HTR-8/SVneo (cell line): ENCODE data around the gene FLYWCH1.
"Not testable (repeated sequence)": the region's sequence is repeated elsewhere in the genome, so short reads cannot be mapped to it uniquely, and the experiment has no call there.

ENCODE experiments used
- DNase-seq: peaks from one replicate; pipeline ENCODE4 v3.0.0; 2011; ENCODE audit warnings: low spot score, mixed read lengths; ENCODE audit not compliant: insufficient read length
- FAIRE-seq: peaks from 2 replicates; lab custom pipeline; 2011; peaks lifted over from hg19 to GRCh38; lab: Jason Lieb, UNC

Gene FLYWCH1

DNA sequence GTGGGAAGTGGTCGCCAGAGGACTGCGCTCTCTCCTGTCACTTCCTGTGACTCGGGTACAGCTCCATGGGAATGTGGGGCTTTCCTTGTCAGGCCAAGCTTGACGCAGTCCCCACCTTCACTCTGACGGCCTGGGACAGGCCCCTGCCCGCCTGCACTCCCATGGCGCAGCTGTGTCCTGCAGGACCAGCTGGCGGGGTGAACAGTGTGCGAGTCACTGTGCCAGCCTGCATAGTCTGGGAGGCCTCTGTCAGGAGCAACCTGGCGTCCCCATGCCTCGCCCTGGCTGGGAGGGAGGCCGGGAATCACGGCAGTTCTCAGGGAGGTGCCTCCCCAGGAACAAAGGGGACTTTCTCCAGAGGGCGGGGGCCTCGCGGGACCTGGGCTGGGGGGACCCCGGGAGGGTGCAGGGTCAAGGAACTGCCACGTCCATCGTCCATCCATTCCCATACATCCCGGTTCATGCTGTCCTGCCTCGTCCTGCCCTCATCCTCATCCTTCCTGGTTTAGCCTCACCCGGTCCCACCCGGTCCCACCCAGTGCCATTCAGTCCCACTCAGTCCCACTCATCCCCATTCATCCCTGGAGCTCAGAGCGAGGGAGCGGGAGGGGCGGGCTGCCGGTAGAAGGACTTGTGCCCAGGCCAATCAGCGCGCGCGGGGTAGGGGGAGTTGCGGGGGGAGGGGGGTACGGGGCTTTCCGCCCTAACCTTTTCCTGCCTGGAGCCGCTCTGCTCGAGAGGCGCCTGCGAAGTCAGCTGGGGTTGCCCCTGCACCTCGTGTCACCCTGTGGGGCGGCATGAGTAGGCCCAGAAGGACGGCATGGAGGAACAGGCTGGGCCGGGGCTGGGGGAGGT, 13.4 kb downstream of the FLYWCH1 start:
- FAIRE-seq (no peak), DNase-seq (no peak)

DNA sequence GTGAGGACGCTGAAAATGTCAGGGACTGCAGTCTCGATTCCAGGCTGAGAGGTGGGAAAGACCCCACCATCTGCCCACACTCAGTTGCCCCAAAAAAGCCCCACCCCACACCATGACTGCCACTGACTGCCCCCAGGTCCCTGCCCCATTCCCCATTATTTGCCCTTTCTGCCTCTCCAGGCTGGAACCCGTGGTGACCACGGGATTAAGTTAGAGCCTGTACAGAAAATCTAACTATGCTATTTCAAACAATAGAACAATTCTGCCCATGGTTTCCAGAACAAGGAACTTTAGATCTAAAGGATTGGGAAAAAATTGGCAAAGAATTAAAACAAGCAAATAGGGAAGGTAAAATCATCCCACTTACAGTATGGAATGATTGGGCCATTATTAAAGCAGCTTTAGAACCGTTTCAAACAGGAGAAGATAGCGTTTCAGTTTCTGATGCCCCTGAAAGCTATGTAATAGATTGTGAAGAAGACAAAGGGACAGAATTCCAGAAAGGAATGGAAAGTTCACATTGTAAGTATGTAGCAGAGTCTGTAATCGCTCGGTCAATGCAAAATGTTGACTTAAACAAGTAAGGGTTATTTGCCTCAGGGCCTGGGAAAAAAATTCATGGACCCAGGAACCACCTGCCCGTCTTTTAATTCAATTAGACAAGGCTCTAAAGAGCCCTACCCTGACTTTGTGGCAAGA, 14.4 kb downstream of the FLYWCH1 start:
- DNase-seq (no peak), FAIRE-seq (no peak)

DNA sequence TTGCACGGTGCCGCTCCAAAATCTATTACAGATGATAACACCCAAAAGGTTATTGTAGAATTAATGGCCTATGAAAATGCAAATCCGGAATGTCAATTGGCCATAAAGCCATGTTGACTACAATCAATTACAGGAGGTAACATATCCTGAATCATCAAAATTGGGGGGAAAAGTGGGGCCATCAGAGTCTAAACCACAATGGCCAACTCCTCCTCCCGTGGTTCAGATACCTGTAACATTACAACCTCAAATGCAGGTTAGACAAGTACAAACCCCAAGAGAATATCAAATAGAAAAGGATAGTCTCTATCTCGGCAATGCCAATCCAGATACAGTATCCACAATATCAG, 14.9 kb downstream of the FLYWCH1 start:
- FAIRE-seq, result no peak

DNA sequence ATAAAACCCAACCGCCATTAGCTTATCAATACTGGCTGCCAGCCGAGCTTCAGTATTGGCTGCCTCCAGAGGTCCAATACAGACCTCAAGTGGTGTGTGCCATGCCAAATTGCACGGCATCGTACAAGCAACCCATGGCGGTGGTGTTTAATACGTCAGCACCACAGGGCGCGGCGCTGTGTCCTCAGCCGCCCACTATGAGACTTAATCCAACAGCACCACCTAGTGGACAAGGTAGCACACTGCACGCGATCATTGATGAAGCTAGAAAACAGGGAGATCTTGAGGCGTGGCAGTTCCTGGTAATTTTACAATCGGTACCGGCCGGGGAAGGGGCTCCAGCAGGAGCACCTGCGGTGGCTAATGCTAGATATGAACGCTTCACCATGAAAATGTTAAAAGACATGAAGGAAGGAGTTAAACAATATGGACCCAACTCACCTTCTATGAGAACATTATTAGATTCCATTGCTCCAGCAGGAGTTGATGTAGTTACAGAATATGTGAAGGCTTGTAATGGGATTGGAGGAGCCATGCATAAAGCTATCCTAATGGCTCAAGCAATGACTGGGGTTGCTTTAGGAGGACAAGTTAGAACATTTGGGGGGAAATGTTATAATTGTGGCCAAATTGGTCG, 15.4 kb downstream of the FLYWCH1 start:
- FAIRE-seq, result peak; percentile 96

More for the DNA sequence above, 14.9 kb downstream of the FLYWCH1 start:
- no peak for DNase-seq

DNA sequence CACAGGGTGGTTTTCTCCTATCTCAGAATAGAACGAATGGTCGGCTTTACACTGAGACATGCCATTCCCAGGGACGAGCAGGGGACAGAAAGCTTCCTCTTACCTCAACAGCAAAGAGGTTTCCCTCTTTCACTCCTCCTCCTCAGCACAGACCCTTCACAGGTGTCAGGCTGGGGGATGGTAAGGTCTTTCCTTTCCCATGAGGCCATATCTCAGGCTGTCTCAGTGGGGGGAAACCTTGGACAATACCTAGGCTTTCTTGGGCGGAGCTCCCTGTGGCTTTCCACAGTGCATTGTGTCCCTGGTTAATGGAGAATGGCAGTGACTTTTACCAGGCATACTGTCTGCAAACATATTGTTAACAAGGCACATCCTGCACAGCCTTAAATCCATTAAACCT, 16.4 kb downstream of the FLYWCH1 start:
- DNase-seq, FAIRE-seq: not testable (repeated sequence)

More for the DNA sequence above, 15.4 kb downstream of the FLYWCH1 start:
- DNase-seq, result peak; percentile 75

DNA sequence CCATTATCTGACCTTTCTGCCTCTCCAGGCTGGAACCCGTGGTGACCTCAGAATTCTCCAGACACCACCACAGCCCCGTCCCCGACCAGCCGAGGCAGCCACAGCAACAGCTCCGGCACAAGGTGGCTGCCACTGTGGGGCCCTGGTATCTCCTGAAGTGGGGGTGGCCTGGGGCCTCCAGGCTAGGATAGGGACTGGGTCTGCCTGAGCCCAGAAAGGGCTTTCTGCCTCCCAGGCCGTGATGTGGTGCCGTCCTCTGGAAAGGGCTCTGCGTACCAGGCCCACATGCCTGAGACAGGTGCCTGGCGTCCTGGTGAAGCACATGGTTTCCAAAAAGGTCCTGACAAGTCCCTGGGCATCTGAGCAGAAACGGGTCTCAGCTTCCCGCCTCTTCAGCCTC, 17.1 kb downstream of the FLYWCH1 start:
- FAIRE-seq (no peak), DNase-seq (no peak)

DNA sequence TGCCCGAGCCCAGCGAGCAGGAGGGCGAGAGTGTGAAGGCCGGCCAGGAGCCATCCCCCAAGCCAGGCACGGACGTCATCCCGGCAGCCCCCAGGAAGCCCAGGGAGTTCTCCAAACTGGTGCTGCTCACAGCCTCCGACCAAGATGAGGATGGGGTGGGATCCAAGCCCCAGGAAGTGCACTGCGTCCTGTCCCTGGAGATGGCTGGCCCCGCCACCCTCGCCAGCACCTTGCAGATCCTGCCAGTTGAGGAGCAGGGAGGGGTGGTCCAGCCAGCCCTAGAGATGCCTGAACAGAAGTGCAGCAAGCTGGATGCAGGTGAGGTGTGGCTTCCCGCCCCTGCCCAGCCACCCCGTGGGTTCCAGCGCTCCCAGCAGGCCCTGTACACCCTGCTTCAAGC, 18.0 kb downstream of the FLYWCH1 start:
- FAIRE-seq (no peak), DNase-seq (no peak)

DNA sequence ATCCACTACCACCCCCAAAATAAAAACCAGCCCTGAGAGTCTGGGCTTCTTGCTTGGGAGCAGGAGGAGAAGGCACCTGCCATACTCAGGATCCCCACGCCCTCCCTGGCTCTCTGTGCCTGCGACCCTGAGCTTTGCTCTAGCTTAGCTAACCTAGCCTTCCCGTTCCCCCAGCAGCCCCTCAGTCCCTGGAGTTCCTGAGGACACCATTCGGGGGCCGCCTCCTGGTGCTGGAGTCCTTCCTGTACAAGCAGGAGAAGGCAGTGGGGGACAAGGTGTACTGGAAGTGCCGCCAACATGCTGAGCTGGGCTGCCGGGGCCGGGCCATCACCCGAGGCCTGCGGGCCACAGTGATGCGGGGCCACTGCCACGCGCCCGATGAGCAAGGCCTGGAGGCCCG, 18.5 kb downstream of the FLYWCH1 start:
- FAIRE-seq, result no peak

DNA sequence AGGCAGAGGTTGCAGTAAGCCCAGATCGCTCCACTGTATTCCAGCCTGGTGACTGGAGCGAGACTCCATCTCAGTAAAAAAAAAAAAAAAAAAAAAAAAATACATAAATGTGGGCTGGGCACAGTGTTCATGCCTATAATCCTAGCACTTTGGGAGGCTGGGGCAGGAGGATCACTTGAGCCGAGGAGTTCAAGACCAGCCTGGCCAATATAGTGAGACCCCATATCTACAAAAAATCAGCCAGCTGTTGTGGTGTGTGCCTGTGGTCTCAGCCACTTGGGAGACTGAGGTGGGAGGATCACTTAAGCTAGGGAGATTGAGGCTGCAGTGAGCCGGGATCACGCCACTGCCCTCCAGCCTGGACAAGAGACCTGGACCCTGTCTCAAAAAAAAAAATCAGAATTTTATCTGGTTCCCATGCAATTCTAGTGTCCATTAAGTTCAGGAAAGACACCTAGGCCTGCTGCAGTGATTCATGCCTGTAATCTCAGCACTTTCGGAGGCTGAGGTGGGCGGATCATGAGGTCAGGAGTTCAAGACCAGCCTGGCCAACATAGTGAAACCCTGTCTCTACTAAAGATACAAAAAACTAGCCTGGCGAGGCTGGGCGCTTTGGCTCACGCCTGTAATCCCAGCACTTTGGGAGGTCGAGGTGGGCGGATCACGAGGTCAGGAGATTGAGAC, 19.6 kb downstream of the FLYWCH1 start:
- DNase-seq, FAIRE-seq: not testable (repeated sequence)

More for the DNA sequence above, 18.5 kb downstream of the FLYWCH1 start:
- no peak for DNase-seq

DNA sequence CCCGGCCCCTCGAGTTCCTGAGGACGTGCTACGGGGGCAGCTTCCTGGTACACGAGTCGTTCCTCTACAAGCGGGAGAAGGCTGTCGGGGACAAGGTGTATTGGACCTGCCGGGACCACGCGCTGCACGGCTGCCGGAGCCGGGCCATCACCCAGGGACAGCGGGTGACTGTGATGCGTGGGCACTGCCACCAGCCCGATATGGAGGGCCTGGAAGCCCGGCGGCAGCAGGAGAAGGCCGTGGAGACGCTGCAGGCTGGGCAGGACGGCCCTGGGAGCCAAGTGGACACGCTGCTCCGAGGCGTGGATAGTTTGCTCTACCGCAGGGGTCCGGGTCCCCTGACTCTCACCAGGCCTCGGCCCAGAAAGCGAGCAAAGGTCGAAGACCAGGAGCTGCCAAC, 21.4 kb downstream of the FLYWCH1 start:
- DNase-seq, result no peak
- FAIRE-seq, result no peak

DNA sequence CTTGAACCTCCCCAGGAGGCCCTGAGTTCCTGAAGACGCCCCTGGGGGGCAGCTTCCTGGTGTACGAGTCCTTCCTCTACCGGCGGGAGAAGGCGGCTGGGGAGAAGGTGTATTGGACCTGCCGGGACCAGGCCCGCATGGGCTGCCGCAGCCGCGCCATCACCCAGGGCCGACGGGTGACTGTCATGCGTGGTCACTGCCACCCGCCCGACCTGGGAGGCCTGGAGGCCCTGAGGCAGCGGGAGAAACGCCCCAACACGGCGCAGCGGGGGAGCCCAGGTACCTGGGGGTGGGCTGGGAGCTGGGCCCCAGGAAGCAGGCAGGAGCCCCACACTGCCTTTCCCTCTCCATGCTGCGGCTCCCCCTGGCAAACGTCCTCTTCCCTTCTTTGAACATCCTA, 22.0 kb downstream of the FLYWCH1 start:
- no peak for DNase-seq
- no peak for FAIRE-seq

DNA sequence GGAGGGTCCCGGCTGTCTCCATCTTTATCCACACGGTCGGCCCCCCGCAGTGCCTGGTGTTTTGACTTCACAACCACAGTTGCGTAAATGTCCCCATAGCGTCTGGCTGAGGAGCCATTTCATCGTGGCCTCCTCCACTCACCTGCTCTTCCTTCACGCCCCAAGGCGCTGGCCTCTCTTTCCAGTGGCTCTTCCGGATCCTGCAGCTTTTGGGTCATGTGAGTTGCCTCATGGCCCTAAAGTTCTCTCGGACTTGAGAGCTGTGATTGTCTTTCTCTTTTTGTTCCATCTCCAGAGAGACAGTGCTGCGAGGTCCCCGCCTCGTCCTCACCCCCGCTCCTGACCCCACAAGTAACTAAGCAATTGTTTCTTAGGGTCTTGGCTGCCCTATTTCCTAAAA, 22.7 kb downstream of the FLYWCH1 start:
- DNase-seq, result no peak
- FAIRE-seq, result no peak

DNA sequence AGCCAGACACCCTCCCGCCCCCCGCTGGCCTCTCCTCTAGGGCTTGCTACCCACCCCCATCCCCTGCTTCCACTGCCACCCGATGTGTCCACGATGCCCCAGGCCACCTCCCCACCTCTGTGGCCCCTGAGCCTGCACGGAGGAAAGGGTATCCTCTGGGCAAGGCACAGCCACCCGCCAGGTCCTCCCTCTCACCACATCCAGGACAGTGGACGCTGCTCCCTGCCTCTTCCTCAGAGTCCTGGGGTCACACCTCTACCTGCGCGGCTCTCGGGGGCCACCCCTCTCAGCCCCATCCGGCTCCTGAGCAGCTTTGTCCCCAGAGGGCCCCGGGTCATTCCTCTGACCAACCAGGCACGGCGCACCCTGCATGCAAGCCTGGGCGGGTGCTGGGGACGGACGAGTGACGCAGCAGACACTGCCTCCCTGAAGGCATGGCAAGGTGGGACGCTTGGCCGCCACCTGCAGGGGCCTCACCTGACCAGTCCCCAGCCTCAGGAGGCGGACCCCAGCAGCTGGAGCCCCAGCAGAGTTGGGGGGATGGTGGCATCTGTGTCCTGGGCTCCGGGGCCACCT, 24.8 kb downstream of the FLYWCH1 start:
- FAIRE-seq (no peak), DNase-seq (no peak)

DNA sequence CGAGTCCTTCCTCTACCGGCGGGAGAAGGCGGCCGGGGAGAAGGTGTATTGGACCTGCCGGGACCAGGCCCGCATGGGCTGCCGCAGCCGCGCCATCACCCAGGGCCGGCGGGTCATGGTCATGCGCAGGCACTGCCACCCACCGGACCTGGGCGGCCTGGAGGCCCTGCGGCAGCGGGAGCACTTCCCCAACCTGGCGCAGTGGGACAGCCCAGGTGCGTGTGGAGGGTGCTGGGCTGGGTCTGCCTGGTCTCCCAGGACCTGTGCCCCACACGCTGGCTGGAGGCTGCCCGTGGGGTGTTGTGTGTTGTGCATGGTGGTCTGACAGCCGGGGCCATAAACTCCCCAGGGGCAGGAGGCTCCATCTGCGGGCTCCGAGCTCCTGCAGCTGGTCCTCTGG, 25.4 kb downstream of the FLYWCH1 start:
- DNase-seq (no peak), FAIRE-seq (no peak)

DNA sequence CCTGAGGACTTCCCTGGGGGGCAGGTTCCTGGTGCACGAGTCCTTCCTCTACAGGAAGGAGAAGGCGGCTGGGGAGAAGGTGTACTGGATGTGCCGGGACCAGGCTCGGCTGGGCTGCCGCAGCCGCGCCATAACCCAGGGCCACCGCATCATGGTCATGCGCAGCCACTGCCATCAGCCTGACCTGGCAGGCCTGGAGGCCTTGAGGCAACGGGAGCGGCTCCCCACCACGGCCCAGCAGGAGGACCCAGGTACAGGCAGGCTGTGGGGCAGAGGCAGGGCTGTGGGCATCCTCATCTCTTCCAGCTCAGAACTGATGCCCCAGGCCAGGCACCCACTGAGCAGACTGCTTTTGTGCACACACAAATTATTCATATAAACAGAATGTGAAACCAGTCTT, 26.5 kb downstream of the FLYWCH1 start:
- DNase-seq (no peak), FAIRE-seq (no peak)

DNA sequence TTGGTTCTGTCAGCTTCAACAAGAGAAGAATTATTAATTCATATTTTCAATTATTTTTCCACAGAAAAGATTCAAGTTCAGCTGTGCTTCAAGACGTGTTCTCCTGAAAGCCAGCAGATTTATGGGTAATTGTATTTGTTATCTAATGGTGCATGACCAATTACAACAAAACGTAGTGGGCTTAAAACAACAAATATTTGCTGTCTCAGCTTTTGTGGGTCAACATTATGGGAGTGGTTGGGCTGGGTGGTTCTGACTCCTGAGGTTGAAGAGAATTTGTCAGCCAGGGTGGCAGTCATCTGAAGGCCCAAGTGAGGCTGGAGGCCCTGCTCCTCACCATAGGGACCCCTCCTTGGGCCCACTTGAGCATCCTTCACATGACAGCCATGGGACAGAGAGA, 28.2 kb downstream of the FLYWCH1 start:
- FAIRE-seq, result no peak

DNA sequence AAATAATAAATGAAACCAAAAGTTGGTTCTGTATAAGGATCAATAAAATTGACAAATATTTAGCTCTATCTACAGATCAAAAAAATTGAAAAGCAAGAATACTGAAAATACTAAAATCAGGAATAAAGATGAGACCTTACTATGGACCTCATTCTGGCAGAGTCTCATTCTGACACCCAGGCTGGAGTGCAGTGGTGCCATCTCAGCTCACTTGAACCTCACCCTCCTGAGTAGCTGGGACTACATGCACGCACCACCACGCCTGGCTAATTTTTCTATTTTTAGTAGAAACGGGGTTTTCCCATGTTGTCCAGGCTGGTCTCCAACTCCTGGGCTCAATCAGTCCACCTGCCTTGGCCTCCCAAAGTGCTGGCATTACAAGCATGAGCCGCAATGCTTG, 30.3 kb downstream of the FLYWCH1 start:
- DNase-seq, result no peak
- no peak for FAIRE-seq

More for the DNA sequence above, 28.2 kb downstream of the FLYWCH1 start:
- no peak for DNase-seq

DNA sequence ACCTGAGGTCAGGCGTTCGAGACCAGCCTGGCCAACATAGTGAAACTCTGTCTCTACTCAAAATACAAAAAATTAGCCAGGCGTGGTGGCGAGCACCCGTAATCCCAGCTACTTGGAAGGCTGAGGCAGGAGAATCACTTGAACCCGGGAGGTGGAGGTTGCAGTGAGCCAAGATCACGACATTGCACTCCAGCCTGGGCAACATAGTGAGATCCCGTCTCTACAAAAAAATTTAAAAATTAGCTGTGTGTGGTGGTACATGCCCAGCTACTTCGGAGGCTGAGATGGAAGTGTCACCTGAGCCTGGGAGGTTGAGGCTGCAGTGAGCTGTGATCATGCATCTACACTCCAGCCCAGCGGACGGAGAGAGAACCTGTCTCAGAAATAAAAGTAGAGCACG, 32.0 kb downstream of the FLYWCH1 start:
- not testable (repeated sequence) for DNase-seq, FAIRE-seq

DNA sequence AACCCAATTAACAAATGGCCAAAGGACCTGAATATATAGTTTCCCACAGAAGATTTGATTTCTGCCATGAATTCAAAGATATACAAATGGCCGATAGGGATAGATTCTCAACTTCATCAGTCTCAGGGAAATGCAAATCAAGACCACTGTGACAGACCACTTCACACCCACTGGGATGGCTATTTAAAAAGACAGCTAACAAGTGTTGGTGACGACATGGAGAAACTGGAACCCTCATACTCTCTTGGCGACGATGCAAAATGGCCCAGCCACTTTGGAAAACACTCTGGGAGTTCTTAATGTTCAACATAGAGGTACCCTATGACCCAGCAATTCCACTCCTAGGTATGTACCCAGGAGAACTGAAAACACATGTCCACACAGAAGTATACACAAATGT, 34.9 kb downstream of the FLYWCH1 start:
- DNase-seq, result no peak
- FAIRE-seq, result no peak
